ENCODE data around the gene AKIRIN2. TPM values are rescaled to one million over a fixed set of nuclear protein-coding genes. Genes with fewer than 3 reads are reported as not detected.
"Not testable (repeated sequence)": the region's sequence is repeated elsewhere in the genome, so short reads cannot be mapped to it uniquely, and the experiment has no call there.

Gene AKIRIN2
- polyA plus RNA-seq, 1 donor (not counting 4 experiments of a cell fraction or from before 2014, with no cell fraction given), result 24.6 TPM

GRCh38 chr6:87706187-87706966, 4.3 kb upstream of the AKIRIN2 start:
- DNase-seq (ENCODE audit: low read depth, low spot score) (no peak), FAIRE-seq (no peak)
- H3K27me3 ChIP-seq (ENCODE audit: control insufficient read depth, extremely low read depth, insufficient read depth, low read length), result no peaks in the 10 kb centered on the region
- H3K9me1 ChIP-seq (ENCODE audit: control insufficient read depth, extremely low read depth, insufficient read depth, low read length), result no peaks in the 10 kb centered on the region
- H2AFZ ChIP-seq (ENCODE audit: control insufficient read depth, low read length), result no peak overlapping the region
- H3K4me1 ChIP-seq (ENCODE audit: control insufficient read depth, extremely low read depth, insufficient read depth, low read length), result no peaks in the 10 kb centered on the region
- H3K9ac ChIP-seq (ENCODE audit: control insufficient read depth, extremely low read depth, insufficient read depth, low read length), result no peak overlapping the region
- H3K4me3 ChIP-seq (ENCODE audit: control insufficient read depth in 2 of 3, extremely low read depth in 1 of 3, insufficient read depth in 2 of 3, low read depth in 1 of 3, low read length in 3 of 3), result no peak overlapping the region
- no peaks in the 10 kb centered on the region for H4K20me1 ChIP-seq (ENCODE audit: control insufficient read depth, extremely low read depth, insufficient read depth, low read length)
- H3K27ac ChIP-seq (ENCODE audit: control insufficient read depth, insufficient read depth, low read length), result no peak overlapping the region
- H3K9me3 ChIP-seq (ENCODE audit: control insufficient read depth, low read depth, low read length), result no peaks in the 10 kb centered on the region
- no peak overlapping the region for H3K4me2 ChIP-seq (ENCODE audit: control insufficient read depth, extremely low read depth, insufficient read depth, low read depth, low read length)
- H3K79me2 ChIP-seq (ENCODE audit: control insufficient read depth, insufficient read depth, low read length), result peaks cover 7% of the 10 kb centered on the region
- H3K36me3 ChIP-seq (ENCODE audit: control insufficient read depth in 2 of 2, extremely low read depth in 1 of 2, insufficient read depth in 2 of 2, low read length in 2 of 2), result no peaks in the 10 kb centered on the region
- dilution Hi-C loops (cut with MboI; ENCODE audit: extremely low pct_ligation_motif_present, low sequenced_read_pairs), result no loop called here
- TF ChIP-seq EZH2 (IDR thresholded peaks at IDR 0.05; ENCODE audit: low read length) (no peak), CTCF (optimal IDR thresholded peaks at IDR 0.05 in 1 of 3, IDR thresholded peaks at IDR 0.05 in 1 of 3, conservative IDR thresholded peaks at IDR 0.05 in 1 of 3; ENCODE audit: extremely low read depth in 1 of 3, insufficient read depth in 2 of 3, low read length in 3 of 3) (no peak)

GRCh38 chr6:87705070-87705691, 3.1 kb upstream of the AKIRIN2 start:
- dilution Hi-C loops (cut with MboI; ENCODE audit: extremely low pct_ligation_motif_present, low sequenced_read_pairs), result no loop called here
- H3K79me2 ChIP-seq (ENCODE audit: control insufficient read depth, insufficient read depth, low read length), result peaks cover 19% of the 10 kb centered on the region
- no peaks in the 10 kb centered on the region for H3K9me1 ChIP-seq (ENCODE audit: control insufficient read depth, extremely low read depth, insufficient read depth, low read length)
- no peak for FAIRE-seq
- no peak overlapping the region for H3K4me3 ChIP-seq (ENCODE audit: control insufficient read depth in 2 of 3, extremely low read depth in 1 of 3, insufficient read depth in 2 of 3, low read depth in 1 of 3, low read length in 3 of 3)
- H2AFZ ChIP-seq (ENCODE audit: control insufficient read depth, low read length), result no peak overlapping the region
- no peaks in the 10 kb centered on the region for H3K36me3 ChIP-seq (ENCODE audit: control insufficient read depth in 2 of 2, extremely low read depth in 1 of 2, insufficient read depth in 2 of 2, low read length in 2 of 2)
- H3K9me3 ChIP-seq (ENCODE audit: control insufficient read depth, low read depth, low read length), result no peaks in the 10 kb centered on the region
- no peak for TF ChIP-seq EZH2 (IDR thresholded peaks at IDR 0.05; ENCODE audit: low read length)
- H3K27me3 ChIP-seq (ENCODE audit: control insufficient read depth, extremely low read depth, insufficient read depth, low read length), result no peaks in the 10 kb centered on the region
- H4K20me1 ChIP-seq (ENCODE audit: control insufficient read depth, extremely low read depth, insufficient read depth, low read length), result no peaks in the 10 kb centered on the region
- H3K9ac ChIP-seq (ENCODE audit: control insufficient read depth, extremely low read depth, insufficient read depth, low read length), result no peak overlapping the region
- no peak overlapping the region for H3K27ac ChIP-seq (ENCODE audit: control insufficient read depth, insufficient read depth, low read length)
- no peaks in the 10 kb centered on the region for H3K4me1 ChIP-seq (ENCODE audit: control insufficient read depth, extremely low read depth, insufficient read depth, low read length)
- DNase-seq (ENCODE audit: low read depth, low spot score), result no peak
- H3K4me2 ChIP-seq (ENCODE audit: control insufficient read depth, extremely low read depth, insufficient read depth, low read depth, low read length), result no peak overlapping the region

- H3K9ac ChIP-seq (ENCODE audit: control insufficient read depth, extremely low read depth, insufficient read depth, low read length), result peak overlapping the region; percentile 94
- H3K4me2 ChIP-seq (ENCODE audit: control insufficient read depth, extremely low read depth, insufficient read depth, low read depth, low read length), result peak overlapping the region; percentile 69
- dilution Hi-C loops (cut with MboI; ENCODE audit: extremely low pct_ligation_motif_present, low sequenced_read_pairs), result not testable (repeated sequence)
Observed at GRCh38 chr6:87703039-87703438, 1.0 kb upstream of the AKIRIN2 start.

More at GRCh38 chr6:87703039-87703438, 1.0 kb upstream of the AKIRIN2 start:
- H4K20me1 ChIP-seq (ENCODE audit: control insufficient read depth, extremely low read depth, insufficient read depth, low read length), result peaks cover 12% of the 10 kb centered on the region
- H3K4me3 ChIP-seq (ENCODE audit: control insufficient read depth in 2 of 3, extremely low read depth in 1 of 3, insufficient read depth in 2 of 3, low read depth in 1 of 3, low read length in 3 of 3), result peak overlapping the region; percentile 44 to 91 (median 89)
- not testable (repeated sequence) for H3K4me1 ChIP-seq (ENCODE audit: control insufficient read depth, extremely low read depth, insufficient read depth, low read length); H3K27me3 ChIP-seq (ENCODE audit: control insufficient read depth, extremely low read depth, insufficient read depth, low read length); H3K9me3 ChIP-seq (ENCODE audit: control insufficient read depth, low read depth, low read length); H3K36me3 ChIP-seq (ENCODE audit: control insufficient read depth in 2 of 2, extremely low read depth in 1 of 2, insufficient read depth in 2 of 2, low read length in 2 of 2); DNase-seq (ENCODE audit: low read depth, low spot score); FAIRE-seq; H3K9me1 ChIP-seq (ENCODE audit: control insufficient read depth, extremely low read depth, insufficient read depth, low read length)
- peak overlapping the region; percentile 97 for H3K27ac ChIP-seq (ENCODE audit: control insufficient read depth, insufficient read depth, low read length)
- H3K79me2 ChIP-seq (ENCODE audit: control insufficient read depth, insufficient read depth, low read length), result peaks cover 40% of the 10 kb centered on the region
- peak overlapping the region; percentile 44 for H2AFZ ChIP-seq (ENCODE audit: control insufficient read depth, low read length)

Measured in keratinocyte (primary cell).